NCI-H1436 treated with DMSO at 0.1 percent for 48 hours (cell line): ENCODE results near the gene FNIP2.
"Not testable (repeated sequence)": the region's sequence is repeated elsewhere in the genome, so short reads cannot be mapped to it uniquely, and the experiment has no call there.

ENCODE experiments used
- DNase-seq: peaks from one replicate; lab custom pipeline; 2025; lab: John Stamatoyannopoulos, UW

Gene FNIP2

DNA sequence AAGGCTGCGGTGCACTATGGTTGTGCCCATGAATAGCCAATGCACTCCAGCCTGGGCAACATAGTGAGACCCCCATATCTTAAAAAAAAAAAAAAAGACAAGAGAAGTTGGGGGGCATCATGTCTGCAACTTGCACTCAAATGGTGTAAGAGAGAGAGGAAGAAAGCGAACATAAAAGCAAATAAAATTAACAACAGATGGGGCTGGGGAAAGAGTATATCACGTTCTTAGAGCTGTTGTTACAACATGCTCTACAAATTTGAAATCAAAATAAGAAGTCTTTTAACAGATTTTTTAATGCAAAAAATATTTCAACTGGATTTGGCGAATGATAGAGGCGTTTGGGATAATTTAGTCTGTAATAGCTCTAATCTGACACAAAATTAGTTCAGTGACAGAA lies 144.9 kb downstream of the FNIP2 start:
- DNase-seq = no peak

- no peak for DNase-seq
Observed at GRCh38 chr4:158914218-158914617, 145.4 kb downstream of the FNIP2 start.

GRCh38 chr4:158915683-158916241 lies 146.9 kb downstream of the FNIP2 start:
- no peak for DNase-seq

GRCh38 chr4:158920452-158920996 lies 151.7 kb downstream of the FNIP2 start:
- DNase-seq = not testable (repeated sequence)

GRCh38 chr4:158927774-158928173 lies 158.9 kb downstream of the FNIP2 start:
- DNase-seq = not testable (repeated sequence)

- DNase-seq = no peak
Observed at GRCh38 chr4:158929939-158930638, 161.3 kb downstream of the FNIP2 start.

- no peak for DNase-seq
Observed at GRCh38 chr4:158930639-158930972, 161.8 kb downstream of the FNIP2 start.

GRCh38 chr4:158933236-158933635 lies 164.4 kb downstream of the FNIP2 start:
- DNase-seq = no peak

DNA sequence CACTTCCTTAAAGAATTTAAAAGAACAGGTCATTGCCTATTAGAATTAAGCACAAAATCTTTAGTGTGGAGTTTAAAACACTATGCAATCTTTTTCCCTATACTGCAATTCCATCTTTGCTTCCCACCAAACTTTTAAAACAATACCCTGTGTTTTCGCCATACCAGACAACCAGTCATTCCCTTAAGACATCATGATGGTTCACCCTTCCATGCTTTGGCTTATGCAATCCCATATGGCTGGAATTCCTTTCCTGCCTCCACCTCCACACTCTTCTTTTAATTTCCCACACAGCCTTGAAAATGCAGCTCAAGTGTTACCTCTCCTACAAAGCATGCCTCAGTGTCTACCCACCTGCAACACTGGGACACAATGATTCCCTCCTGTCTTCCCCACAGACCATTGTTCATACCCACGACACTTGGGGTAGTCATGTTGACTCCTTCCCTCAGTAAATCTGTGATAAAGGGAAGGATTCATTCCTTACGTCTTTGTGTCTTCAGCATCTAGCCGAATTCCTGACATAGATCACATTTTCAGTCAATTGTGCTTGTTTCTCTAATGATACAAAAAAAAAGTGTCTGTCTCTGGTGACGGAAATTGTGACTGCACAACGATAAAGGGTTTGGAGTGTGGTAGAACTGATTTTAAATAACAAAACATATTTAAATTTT lies 166.3 kb downstream of the FNIP2 start:
- no peak for DNase-seq

GRCh38 chr4:158936238-158936637 lies 167.4 kb downstream of the FNIP2 start:
- DNase-seq = no peak

DNA sequence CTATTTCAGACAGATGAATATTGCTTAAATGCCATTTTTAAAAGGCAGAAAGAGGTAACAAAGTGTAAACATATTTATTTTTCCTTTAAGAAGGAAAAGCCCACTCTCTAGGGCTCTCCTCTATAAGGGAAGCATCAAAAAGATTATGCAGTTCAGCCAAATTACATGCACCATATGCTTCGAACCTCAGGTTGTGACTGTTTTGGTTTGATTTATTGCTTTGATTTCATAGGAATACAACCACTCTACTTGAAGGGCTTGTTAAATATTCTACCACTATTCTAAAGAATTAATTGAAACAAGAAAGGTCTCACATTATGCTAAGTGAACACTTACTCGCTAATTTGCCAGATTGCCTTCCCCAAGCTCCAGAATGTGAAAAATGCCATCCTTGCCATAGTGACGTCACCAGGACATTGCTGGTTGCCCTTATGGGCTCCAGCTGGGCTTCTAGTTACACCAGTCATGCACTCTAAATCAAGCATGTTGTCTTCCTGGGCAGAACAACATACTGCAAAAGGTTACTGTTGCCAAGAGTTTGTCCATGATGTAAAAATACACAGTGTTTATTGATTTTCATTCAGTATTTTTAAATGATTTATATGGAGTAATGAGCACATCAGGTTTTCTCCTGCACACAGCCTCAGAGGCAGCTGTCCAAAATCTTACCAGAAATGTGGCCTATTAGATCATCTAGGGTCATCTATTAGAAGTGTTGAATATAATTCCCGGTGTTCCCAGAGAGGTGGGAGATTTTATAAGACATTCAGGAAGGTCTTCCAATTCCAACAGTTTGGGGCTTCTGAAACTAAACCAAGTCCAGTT lies 169.6 kb downstream of the FNIP2 start:
- DNase-seq = peak; percentile 45

DNA sequence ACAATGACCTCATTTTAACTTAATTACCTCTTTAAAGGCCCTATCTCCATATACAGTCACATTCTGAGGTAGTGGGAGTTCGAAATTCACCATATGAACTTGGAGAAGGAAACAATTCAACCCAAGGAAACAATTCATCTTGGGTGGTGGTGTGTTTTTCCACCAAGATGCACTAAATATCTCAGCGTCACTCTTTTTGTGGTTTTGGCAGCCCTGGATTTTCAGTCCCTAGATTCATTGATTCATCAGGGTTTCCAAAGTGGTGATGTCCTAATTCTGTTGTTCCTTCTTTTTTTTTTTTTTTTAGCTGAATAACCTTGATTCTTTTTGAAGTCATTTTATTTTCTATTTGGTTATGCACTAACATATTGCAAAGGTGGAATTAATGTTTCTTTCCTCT lies 171.4 kb downstream of the FNIP2 start:
- DNase-seq = no peak

- no peak for DNase-seq
Observed at GRCh38 chr4:158941321-158941720, 172.5 kb downstream of the FNIP2 start.

GRCh38 chr4:158941895-158942294 lies 173.1 kb downstream of the FNIP2 start:
- no peak for DNase-seq

DNA sequence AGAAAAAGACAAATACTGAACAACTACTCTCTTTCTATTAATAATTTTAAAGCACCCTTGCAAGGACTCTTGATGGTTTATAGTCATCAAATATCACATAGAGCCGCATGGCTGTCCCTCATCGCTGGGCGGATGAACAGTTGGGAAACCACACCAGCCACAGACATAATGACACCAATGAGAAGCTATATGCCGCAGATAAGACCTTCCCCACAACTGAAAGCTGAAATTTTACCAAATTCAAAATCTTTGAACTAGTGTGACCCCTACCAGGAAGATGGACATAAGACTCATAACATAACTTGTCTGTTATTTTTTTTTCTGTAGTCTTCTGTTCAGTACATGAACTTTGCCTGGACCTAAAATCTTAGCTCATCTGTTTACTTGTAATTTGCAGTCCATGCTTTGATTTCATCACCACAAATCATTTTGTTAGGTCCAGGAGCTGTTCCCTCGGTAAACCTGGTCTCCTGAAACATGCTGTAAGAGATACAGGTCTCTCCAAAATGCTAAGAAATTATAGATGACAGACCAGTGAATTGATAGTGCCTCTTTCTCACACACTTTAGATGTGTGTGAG lies 176.8 kb downstream of the FNIP2 start:
- no peak for DNase-seq

- DNase-seq = no peak
Observed at GRCh38 chr4:158946825-158947224, 178.0 kb downstream of the FNIP2 start.

- DNase-seq = no peak
Observed at GRCh38 chr4:158948071-158948470, 179.2 kb downstream of the FNIP2 start.

- DNase-seq = no peak
Observed at GRCh38 chr4:158949099-158949498, 180.3 kb downstream of the FNIP2 start.

GRCh38 chr4:158952221-158952774 lies 183.5 kb downstream of the FNIP2 start:
- not testable (repeated sequence) for DNase-seq

GRCh38 chr4:158956345-158956744 lies 187.5 kb downstream of the FNIP2 start:
- DNase-seq = not testable (repeated sequence)

- not testable (repeated sequence) for DNase-seq
Observed at GRCh38 chr4:158956918-158957317, 188.1 kb downstream of the FNIP2 start.
